Measurements from ENCODE around the gene B3GNT5. TPM values are rescaled to one million over a fixed set of nuclear protein-coding genes. Genes with fewer than 3 reads are reported as not detected.

The B3GNT5 gene
- total and polyA plus RNA-seq, 9 of the 15 experiments (the other 6 are each of a cell fraction or from before 2014, with no cell fraction given) = 8.8 to 23.8 (median 14.4) TPM

DNA sequence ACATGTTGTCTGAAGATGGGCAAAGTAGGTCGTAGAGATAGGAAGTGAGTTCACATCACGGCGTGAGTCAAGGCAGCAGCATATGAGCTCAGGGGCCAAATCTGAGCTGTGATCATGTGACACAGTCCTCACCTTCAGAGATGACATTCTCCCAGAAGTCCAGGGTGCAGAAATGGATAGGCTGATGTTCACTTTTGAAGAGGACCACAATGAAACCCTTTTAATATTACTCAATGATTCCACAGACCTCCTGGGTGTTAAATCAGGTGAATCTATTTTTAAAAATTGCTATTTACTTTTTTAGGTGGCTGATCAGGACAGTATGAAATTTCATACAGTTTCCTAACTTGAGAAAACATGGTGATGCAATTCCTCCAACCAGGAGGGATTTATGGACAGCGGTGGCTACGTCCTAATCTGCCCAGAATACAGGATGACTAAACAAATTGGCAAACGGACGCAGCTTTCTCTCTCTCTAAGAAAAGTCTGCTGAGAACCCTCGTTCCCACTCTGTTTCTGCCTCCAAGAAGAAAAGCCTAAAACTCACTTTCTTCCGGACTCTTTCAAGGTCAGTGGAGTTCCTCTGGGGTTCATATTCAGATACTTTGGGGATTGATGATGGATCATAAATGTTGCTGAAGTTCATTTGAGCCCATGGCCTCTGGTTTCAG is 34.4 kb downstream of the B3GNT5 start (continued):
- TF ChIP-seq, protein P1, sequence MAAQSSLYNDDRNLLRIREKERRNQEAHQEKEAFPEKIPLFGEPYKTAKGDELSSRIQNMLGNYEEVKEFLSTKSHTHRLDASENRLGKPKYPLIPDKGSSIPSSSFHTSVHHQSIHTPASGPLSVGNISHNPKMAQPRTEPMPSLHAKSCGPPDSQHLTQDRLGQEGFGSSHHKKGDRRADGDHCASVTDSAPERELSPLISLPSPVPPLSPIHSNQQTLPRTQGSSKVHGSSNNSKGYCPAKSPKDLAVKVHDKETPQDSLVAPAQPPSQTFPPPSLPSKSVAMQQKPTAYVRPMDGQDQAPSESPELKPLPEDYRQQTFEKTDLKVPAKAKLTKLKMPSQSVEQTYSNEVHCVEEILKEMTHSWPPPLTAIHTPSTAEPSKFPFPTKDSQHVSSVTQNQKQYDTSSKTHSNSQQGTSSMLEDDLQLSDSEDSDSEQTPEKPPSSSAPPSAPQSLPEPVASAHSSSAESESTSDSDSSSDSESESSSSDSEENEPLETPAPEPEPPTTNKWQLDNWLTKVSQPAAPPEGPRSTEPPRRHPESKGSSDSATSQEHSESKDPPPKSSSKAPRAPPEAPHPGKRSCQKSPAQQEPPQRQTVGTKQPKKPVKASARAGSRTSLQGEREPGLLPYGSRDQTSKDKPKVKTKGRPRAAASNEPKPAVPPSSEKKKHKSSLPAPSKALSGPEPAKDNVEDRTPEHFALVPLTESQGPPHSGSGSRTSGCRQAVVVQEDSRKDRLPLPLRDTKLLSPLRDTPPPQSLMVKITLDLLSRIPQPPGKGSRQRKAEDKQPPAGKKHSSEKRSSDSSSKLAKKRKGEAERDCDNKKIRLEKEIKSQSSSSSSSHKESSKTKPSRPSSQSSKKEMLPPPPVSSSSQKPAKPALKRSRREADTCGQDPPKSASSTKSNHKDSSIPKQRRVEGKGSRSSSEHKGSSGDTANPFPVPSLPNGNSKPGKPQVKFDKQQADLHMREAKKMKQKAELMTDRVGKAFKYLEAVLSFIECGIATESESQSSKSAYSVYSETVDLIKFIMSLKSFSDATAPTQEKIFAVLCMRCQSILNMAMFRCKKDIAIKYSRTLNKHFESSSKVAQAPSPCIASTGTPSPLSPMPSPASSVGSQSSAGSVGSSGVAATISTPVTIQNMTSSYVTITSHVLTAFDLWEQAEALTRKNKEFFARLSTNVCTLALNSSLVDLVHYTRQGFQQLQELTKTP (IDR thresholded peaks at IDR 0.05; ENCODE audit: low read depth in 1 of 2, partially characterized antibody in 2 of 2) = peak; percentile 0 to 17
- no peak for TF ChIP-seq HLTF (IDR thresholded peaks at IDR 0.05)
- TF ChIP-seq ZNF398 (CRISPR knock-in tag; IDR thresholded peaks at IDR 0.05) = no peak
- TF ChIP-seq NR0B1 (IDR thresholded peaks at IDR 0.05; ENCODE audit: partially characterized antibody) = no peak
- no peak for TF ChIP-seq RBM15 (IDR thresholded peaks at IDR 0.05; ENCODE audit: insufficient read depth, low read length)
- TF ChIP-seq, protein P2, sequence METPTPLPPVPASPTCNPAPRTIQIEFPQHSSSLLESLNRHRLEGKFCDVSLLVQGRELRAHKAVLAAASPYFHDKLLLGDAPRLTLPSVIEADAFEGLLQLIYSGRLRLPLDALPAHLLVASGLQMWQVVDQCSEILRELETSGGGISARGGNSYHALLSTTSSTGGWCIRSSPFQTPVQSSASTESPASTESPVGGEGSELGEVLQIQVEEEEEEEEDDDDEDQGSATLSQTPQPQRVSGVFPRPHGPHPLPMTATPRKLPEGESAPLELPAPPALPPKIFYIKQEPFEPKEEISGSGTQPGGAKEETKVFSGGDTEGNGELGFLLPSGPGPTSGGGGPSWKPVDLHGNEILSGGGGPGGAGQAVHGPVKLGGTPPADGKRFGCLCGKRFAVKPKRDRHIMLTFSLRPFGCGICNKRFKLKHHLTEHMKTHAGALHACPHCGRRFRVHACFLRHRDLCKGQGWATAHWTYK (CRISPR knock-in tag; IDR thresholded peaks at IDR 0.05) = peak; percentile 61; the same call in 1 of the 2 replicates
- no peak for TF ChIP-seq BDP1 (IDR thresholded peaks at IDR 0.05; ENCODE audit: insufficient read depth, insufficient read length)
- TF ChIP-seq POLR2G (IDR thresholded peaks at IDR 0.05; ENCODE audit: low read depth, low read length) = no peak
- no peak for TF ChIP-seq BMI1 (IDR thresholded peaks at IDR 0.05; ENCODE audit: low read length)
- TF ChIP-seq ZC3H8 (IDR thresholded peaks at IDR 0.05) = no peak
- TF ChIP-seq PBX2 (CRISPR knock-in tag; IDR thresholded peaks at IDR 0.05; ENCODE audit: low read depth) = no peak
- TF ChIP-seq PBX2 (tag; conservative IDR thresholded peaks at IDR 0.05; ENCODE audit: low read depth) = peak; percentile 75
- peak; percentile 74; the same call in 1 of the 2 replicates for TF ChIP-seq ZNF644 (tag; IDR thresholded peaks at IDR 0.05; ENCODE audit: low read depth)
